Mammary epithelial cell (primary cell): ENCODE data around the gene PPP1R7.

Experiments used
- CTCF ChIP-seq, 2 donors: IDR thresholded peaks in 1 of 2; conservative IDR thresholded peaks in 1 of 2; 2 replicates each; pipeline ENCODE4 v1.5.1; 2011 to 2012; ENCODE audit warnings: inconsistent platforms in 2 of 2, low read length in 2 of 2, mild to moderate bottlenecking in 2 of 2, control low read depth in 1 of 2, low read depth in 1 of 2; ENCODE audit not compliant: insufficient read depth in 1 of 2; ENCODE audit errors: extremely low read depth in 1 of 2
- EZH2 ChIP-seq: IDR thresholded peaks from 2 replicates; pipeline ENCODE4 v1.6.1; 2012; ENCODE audit warnings: low read length, inconsistent platforms, borderline replicate concordance

GRCh38 chr2:241207641-241208040 is 57.4 kb downstream of the PPP1R7 start:
- TF ChIP-seq CTCF (conservative IDR thresholded peaks at IDR 0.05 in 1 of 2, IDR thresholded peaks at IDR 0.05 in 1 of 2; ENCODE audit: extremely low read depth in 1 of 2, insufficient read depth in 1 of 2, low read depth in 1 of 2, low read length in 2 of 2) (no peak), EZH2 (no peak)
